Measurements from ENCODE around the gene DDIT3. TPM values are rescaled to one million over a fixed set of nuclear protein-coding genes. Genes with fewer than 3 reads are reported as not detected.
A peak's percentile ranks its signal among the peaks of the same experiment; 100 is the strongest.

DDIT3 gene
- total RNA-seq, 1 donor from 2014 or later = 47.3 TPM

DNA sequence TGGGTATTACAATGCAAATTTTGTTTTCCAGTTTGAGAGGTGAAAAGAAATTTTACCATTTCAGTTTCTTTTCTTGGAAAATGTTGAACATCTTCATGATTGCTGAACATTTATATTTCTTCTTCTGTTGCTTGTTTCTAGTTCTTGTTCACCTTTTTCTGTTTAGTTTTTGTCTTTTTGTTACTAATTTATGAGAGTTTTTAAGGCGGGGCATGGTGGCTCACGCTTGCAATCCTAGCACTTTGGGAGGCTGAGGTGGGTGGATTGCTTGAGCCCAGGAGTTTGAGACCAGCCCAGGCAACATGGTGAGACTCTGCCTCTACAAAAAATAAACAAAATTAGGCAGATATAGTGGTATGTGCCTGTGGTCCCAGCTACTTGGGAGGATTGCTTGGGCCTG is 40.2 kb upstream of the DDIT3 start:
- intact Hi-C loops (cut with DNase I) = no loop called here
- ATAC-seq = no peak
- TF ChIP-seq, protein P1, sequence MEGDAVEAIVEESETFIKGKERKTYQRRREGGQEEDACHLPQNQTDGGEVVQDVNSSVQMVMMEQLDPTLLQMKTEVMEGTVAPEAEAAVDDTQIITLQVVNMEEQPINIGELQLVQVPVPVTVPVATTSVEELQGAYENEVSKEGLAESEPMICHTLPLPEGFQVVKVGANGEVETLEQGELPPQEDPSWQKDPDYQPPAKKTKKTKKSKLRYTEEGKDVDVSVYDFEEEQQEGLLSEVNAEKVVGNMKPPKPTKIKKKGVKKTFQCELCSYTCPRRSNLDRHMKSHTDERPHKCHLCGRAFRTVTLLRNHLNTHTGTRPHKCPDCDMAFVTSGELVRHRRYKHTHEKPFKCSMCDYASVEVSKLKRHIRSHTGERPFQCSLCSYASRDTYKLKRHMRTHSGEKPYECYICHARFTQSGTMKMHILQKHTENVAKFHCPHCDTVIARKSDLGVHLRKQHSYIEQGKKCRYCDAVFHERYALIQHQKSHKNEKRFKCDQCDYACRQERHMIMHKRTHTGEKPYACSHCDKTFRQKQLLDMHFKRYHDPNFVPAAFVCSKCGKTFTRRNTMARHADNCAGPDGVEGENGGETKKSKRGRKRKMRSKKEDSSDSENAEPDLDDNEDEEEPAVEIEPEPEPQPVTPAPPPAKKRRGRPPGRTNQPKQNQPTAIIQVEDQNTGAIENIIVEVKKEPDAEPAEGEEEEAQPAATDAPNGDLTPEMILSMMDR (IDR thresholded peaks at IDR 0.05) = no peak

DNA sequence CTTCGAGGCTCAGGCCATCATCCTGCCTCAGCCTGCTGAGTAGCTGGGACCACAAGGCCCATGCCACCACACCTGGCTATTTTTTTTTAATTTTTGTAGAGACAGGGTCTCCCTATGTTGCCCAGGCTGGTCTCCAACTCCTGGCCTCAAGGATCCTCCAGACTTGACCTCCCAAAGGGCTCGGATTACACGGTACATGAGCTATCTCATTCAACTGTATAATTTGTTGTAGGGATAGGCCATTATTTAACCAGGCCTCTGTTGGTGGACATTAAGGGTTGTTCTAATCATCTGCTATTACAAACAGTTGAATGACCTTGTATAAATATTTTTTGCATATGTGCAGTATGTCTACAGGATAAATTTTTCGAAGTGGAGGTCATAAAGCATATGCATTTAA is 38.5 kb upstream of the DDIT3 start:
- TF ChIP-seq, protein P1 (IDR thresholded peaks at IDR 0.05) = no peak

More for the DNA sequence above, 40.2 kb upstream of the DDIT3 start:
- Histone ChIP-seq H3K36me3 (no peaks in the 10 kb centered on the region), H3K27ac (no peak overlapping the region), H3K4me3 (no peak overlapping the region), H3K27me3 (no peaks in the 10 kb centered on the region), H3K9me3 (no peaks in the 10 kb centered on the region), H3K4me1 (no peaks in the 10 kb centered on the region)
- no peak for DNase-seq

DNA sequence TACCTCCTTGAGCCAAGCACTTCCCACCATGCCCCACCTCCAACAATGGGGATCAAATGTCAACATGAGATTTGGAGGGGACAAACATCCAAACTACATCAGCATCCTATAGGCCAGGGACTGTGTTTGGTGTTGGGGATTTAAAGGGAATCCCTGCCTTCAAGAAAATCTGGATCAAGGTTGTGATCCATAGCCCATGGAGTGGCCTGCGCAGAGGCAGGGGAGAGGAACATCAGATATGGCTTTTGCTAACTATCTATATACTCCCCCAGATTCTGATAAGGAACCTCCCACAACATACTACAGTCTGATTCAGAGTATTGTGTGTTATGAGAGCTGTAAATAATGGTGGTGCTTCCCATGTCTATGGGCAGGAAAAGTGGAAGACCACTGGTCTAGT is 34.6 kb upstream of the DDIT3 start:
- intact Hi-C loops (cut with DNase I) = no loop called here
- Histone ChIP-seq H3K9me3 (no peaks in the 10 kb centered on the region), H3K4me1 (peaks cover 3% of the 10 kb centered on the region), H3K27ac (no peak overlapping the region), H3K4me3 (no peak overlapping the region), H3K27me3 (peaks cover 9% of the 10 kb centered on the region), H3K36me3 (no peaks in the 10 kb centered on the region)
- DNase-seq (peak; percentile 3), ATAC-seq (no peak)
- TF ChIP-seq, protein P1 (IDR thresholded peaks at IDR 0.05) = no peak

More for the DNA sequence above, 38.5 kb upstream of the DDIT3 start:
- Histone ChIP-seq H3K27ac (no peak overlapping the region), H3K36me3 (no peaks in the 10 kb centered on the region), H3K27me3 (no peaks in the 10 kb centered on the region), H3K9me3 (no peaks in the 10 kb centered on the region), H3K4me1 (no peaks in the 10 kb centered on the region), H3K4me3 (no peak overlapping the region)
- DNase-seq (no peak), ATAC-seq (no peak)
- intact Hi-C loops (cut with DNase I) = no loop called here

DNA sequence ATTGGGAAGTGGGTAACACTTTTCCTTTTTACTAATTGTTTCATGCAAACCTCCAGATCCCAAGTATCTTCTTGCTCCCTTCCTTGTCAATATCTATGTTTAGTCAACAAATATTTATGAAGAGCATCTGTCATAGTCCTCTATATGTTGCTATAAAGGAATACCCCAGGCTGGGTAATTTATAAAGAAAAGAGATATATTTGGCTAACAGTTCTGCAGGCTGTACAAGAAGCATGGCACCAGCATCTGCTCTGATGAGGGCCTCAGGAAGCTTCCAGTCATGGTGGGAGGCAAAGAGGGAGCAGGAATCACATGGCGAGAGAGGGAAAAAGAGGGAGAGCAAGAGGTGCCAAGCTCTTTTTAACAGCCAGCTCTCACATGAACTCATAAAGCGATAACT is 34.1 kb upstream of the DDIT3 start:
- ATAC-seq (no peak), DNase-seq (peak; percentile 2)
- TF ChIP-seq, protein P1 (IDR thresholded peaks at IDR 0.05) = no peak
- Histone ChIP-seq H3K27me3 (peaks cover 12% of the 10 kb centered on the region), H3K9me3 (no peaks in the 10 kb centered on the region), H3K4me3 (no peak overlapping the region), H3K27ac (no peak overlapping the region), H3K36me3 (no peaks in the 10 kb centered on the region), H3K4me1 (peaks cover 4% of the 10 kb centered on the region)
- intact Hi-C loops (cut with DNase I) = no loop called here

DNA sequence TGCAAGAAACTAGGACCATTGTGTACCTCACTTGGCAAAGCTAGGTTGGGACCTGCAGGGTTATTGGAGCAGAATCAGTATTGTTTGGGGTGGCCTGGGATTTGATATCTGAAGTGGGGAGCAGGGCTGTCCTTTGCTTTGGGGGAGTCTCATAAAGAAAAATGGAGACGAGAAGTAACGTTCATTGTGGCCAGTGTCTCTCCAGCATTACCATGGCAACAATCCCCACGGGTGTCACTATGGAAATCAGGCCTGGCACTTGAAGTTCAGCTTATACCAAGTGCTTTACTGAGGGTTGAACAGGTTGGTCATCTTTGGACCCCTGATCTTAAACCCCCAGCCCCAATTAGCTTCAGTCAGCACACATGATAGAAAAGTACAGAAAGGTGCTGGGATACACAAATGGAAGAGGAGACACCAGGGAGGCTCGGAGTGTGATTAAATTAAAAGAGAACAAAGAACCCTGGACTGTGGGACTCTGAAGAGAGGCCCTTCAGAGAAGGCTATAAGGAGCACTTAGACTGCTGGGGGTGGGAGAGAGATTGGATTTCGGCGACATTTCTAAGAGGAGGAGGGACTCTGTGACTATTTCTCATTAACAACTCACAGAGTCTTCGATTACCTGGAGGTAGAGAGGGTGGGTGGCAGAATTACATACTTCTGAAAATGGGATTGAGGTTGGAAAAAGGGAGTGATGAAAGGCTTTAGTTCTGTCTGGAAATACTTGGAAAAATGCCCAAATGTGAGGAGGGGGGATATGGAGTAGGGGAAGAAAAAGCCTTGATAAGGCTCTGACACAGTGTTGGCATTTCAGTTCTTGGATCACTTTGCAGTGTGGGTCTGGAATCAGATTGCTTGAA is 33.3 kb upstream of the DDIT3 start:
- Histone ChIP-seq H3K4me3 (no peak overlapping the region), H3K27me3 (peaks cover 20% of the 10 kb centered on the region), H3K9me3 (no peaks in the 10 kb centered on the region), H3K4me1 (peaks cover 4% of the 10 kb centered on the region), H3K27ac (no peak overlapping the region), H3K36me3 (no peaks in the 10 kb centered on the region)
- ATAC-seq (no peak), DNase-seq (no peak)
- intact Hi-C loops (cut with DNase I) = no loop called here
- TF ChIP-seq, protein P1 (IDR thresholded peaks at IDR 0.05) = no peak

All from upper lobe of right lung (tissue), 1 donor.